HG03378 (cell line): Measurements from ENCODE around the gene KRT76.

Experiments used
- ATAC-seq: cut with Tn5 transposase; IDR thresholded peaks from one replicate; pipeline ENCODE4 v1.9.1; 2021; ENCODE audit warnings: mild to moderate bottlenecking, moderate library complexity; ENCODE audit not compliant: unreplicated experiment

Gene KRT76

GRCh38 chr12:52776913-52777395, at the start of gene KRT76:
Gene KRT76 (minus strand): TSS chr12:52777345. CDS start chr12:52777291, 54 bp downstream.
- ATAC-seq, result no peak

- ATAC-seq, result no peak
Measured at GRCh38 chr12:52825961-52826360, 48.8 kb upstream of the KRT76 start.

- no peak for ATAC-seq
Measured at GRCh38 chr12:52824741-52825410, 47.7 kb upstream of the KRT76 start.

- ATAC-seq, result no peak
Measured at GRCh38 chr12:52823761-52824450, 46.8 kb upstream of the KRT76 start.

GRCh38 chr12:52822771-52823510, 45.8 kb upstream of the KRT76 start:
- ATAC-seq, result no peak

GRCh38 chr12:52821826-52822660, 44.9 kb upstream of the KRT76 start:
- no peak for ATAC-seq

- no peak for ATAC-seq
Measured at GRCh38 chr12:52821071-52821730, 44.1 kb upstream of the KRT76 start.

- no peak for ATAC-seq
Measured at GRCh38 chr12:52820521-52820920, 43.4 kb upstream of the KRT76 start.

- ATAC-seq, result no peak
Measured at GRCh38 chr12:52819731-52820510, 42.8 kb upstream of the KRT76 start.

GRCh38 chr12:52818887-52819420, 41.8 kb upstream of the KRT76 start:
- ATAC-seq, result no peak

- no peak for ATAC-seq
Measured at GRCh38 chr12:52818388-52818787, 41.2 kb upstream of the KRT76 start.

- ATAC-seq, result no peak
Measured at GRCh38 chr12:52817699-52818238, 40.6 kb upstream of the KRT76 start.

GRCh38 chr12:52817003-52817698, 40.0 kb upstream of the KRT76 start:
- ATAC-seq, result no peak

- ATAC-seq, result no peak
Measured at GRCh38 chr12:52815676-52816588, 38.8 kb upstream of the KRT76 start.

- ATAC-seq, result no peak
Measured at GRCh38 chr12:52815161-52815560, 38.0 kb upstream of the KRT76 start.

- ATAC-seq, result no peak
Measured at GRCh38 chr12:52814710-52815155, 37.6 kb upstream of the KRT76 start.
